ENCODE data around the gene ALOX12. TPM values are rescaled to one million over a fixed set of nuclear protein-coding genes. Genes with fewer than 3 reads are reported as not detected.
A peak's percentile ranks its signal among the peaks of the same experiment; 100 is the strongest.
"Not testable (repeated sequence)": the region's sequence is repeated elsewhere in the genome, so short reads cannot be mapped to it uniquely, and the experiment has no call there.

ALOX12 gene, protein sequence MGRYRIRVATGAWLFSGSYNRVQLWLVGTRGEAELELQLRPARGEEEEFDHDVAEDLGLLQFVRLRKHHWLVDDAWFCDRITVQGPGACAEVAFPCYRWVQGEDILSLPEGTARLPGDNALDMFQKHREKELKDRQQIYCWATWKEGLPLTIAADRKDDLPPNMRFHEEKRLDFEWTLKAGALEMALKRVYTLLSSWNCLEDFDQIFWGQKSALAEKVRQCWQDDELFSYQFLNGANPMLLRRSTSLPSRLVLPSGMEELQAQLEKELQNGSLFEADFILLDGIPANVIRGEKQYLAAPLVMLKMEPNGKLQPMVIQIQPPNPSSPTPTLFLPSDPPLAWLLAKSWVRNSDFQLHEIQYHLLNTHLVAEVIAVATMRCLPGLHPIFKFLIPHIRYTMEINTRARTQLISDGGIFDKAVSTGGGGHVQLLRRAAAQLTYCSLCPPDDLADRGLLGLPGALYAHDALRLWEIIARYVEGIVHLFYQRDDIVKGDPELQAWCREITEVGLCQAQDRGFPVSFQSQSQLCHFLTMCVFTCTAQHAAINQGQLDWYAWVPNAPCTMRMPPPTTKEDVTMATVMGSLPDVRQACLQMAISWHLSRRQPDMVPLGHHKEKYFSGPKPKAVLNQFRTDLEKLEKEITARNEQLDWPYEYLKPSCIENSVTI
- polyA plus RNA-seq (2011; rRNA removed), result not detected in 2 replicates
- polyA minus RNA-seq (2011; rRNA and poly(A)+ RNA removed), result not detected in 2 replicates

DNA sequence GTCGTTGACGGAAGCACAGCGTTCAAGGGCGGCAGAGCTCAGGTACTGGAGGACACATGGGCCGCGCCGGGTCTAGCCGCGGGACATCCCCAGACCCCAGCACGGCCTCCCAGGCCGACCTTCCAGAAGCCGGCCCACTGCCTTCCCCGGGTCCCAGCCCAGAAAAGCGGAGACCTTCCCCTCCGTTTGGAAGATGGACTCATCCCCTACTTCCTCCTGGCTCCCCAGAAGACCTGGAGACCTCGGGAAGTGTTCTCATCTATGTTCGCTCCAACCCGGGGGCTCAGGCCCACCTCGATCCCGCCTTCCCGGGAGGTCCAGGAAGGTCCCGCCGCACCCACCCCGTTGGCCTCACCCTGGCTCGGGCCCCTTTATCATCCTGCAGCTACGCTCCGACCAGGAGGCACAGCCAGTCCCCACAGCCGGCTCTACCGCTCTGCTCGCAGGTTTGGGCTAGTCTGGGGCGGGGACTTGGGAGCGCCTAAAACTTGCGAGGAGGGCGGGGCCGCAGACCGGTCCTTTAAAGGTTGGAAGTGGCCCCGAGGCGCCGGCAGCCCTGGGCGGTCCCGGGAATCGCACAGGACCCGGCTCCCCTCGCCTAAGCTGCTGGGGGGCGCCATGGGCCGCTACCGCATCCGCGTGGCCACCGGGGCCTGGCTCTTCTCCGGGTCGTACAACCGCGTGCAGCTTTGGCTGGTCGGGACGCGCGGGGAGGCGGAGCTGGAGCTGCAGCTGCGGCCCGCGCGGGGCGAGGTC lies at the start of gene ALOX12:
Gene ALOX12 (plus strand): TSS at position 550 of the 756 bp plus-strand sequence. CDS start 69 bp downstream, at position 619.
- Histone ChIP-seq H3K4me3 (ENCODE audit: low read depth, low read length) (peak within 1 kb of the TSS; percentile 16), H3K36me3 (ENCODE audit: control insufficient read depth, insufficient read depth, low read length) (peaks cover 12% of the 10 kb centered on the region), H3K27me3 (ENCODE audit: control insufficient read depth, insufficient read depth, low read length) (no peaks in the 10 kb centered on the region)
- CTCF ChIA-PET, result interaction anchor here (0.8 to 4.4 kb wide), 6 partner anchors 8 to 330 kb away, joined by 3 to 26 read pairs (median 5); no protein-coding TSS in a partner anchor
- POLR2A ChIA-PET, result no interaction called here
- no peak for DNase-seq (ENCODE audit: low read depth)
- TF ChIP-seq, protein P1, sequence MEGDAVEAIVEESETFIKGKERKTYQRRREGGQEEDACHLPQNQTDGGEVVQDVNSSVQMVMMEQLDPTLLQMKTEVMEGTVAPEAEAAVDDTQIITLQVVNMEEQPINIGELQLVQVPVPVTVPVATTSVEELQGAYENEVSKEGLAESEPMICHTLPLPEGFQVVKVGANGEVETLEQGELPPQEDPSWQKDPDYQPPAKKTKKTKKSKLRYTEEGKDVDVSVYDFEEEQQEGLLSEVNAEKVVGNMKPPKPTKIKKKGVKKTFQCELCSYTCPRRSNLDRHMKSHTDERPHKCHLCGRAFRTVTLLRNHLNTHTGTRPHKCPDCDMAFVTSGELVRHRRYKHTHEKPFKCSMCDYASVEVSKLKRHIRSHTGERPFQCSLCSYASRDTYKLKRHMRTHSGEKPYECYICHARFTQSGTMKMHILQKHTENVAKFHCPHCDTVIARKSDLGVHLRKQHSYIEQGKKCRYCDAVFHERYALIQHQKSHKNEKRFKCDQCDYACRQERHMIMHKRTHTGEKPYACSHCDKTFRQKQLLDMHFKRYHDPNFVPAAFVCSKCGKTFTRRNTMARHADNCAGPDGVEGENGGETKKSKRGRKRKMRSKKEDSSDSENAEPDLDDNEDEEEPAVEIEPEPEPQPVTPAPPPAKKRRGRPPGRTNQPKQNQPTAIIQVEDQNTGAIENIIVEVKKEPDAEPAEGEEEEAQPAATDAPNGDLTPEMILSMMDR (IDR thresholded peaks at IDR 0.05; ENCODE audit: insufficient read depth, low read depth, low read length), result no peak

DNA sequence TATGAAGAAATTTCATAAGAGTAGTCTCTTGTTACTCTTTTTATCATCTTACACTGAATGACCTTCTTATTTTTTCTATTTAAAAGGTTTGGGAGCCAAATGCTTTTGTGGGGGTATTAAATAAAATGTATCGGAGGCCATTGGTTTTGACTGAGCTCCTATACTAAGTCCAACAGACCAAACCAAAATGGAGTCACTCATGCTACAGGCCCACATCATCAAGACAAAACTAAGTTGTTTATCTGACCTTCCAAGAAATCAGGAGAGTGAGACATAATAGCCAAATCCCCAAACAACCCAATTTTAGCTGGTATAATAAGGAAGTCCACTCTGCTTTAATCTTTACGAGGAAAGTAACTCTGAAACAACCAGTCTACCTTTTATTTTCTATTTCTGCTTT lies 48.1 kb upstream of the ALOX12 start:
- DNase-seq (ENCODE audit: low read depth), result no peak
- Histone ChIP-seq H3K4me3 (ENCODE audit: low read depth, low read length) (no peak overlapping the region), H3K27me3 (ENCODE audit: control insufficient read depth, insufficient read depth, low read length) (no peaks in the 10 kb centered on the region), H3K36me3 (ENCODE audit: control insufficient read depth, insufficient read depth, low read length) (no peaks in the 10 kb centered on the region)
- TF ChIP-seq, protein P1 (IDR thresholded peaks at IDR 0.05; ENCODE audit: insufficient read depth, low read depth, low read length), result no peak
- ChIA-PET POLR2A (no interaction called here), CTCF (interaction anchor here (0.7 to 1.2 kb wide), 2 partner anchors 33 to 57 kb away, joined by 3 to 7 read pairs; no protein-coding TSS in a partner anchor)

DNA sequence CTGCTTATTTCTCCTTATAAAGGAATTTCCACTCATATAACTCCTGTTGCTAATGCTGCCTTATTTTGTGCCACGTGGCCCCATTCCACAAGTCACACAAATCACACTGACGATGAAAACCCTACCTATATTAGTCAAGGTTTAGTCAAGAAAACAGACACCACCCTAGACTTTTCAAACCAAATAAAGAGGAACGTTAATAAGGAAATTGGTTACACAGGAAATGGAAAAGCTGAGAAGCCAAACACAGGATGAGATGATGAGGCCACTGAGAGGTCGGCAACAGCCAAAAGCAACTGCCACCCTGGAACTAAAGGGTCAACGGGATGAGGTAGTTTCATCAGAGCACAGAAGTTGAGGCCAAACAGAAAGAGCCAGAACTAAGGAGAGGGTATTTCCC lies 47.3 kb upstream of the ALOX12 start:
- Histone ChIP-seq H3K36me3 (ENCODE audit: control insufficient read depth, insufficient read depth, low read length) (no peaks in the 10 kb centered on the region), H3K4me3 (ENCODE audit: low read depth, low read length) (no peak overlapping the region), H3K27me3 (ENCODE audit: control insufficient read depth, insufficient read depth, low read length) (no peaks in the 10 kb centered on the region)
- ChIA-PET POLR2A (no interaction called here), CTCF (interaction anchor here (0.6 to 1.1 kb wide), 3 partner anchors 27 to 41 kb away, joined by 3 to 4 read pairs (median 3); no protein-coding TSS in a partner anchor)
- TF ChIP-seq, protein P1 (IDR thresholded peaks at IDR 0.05; ENCODE audit: insufficient read depth, low read depth, low read length), result no peak
- no peak for DNase-seq (ENCODE audit: low read depth)

DNA sequence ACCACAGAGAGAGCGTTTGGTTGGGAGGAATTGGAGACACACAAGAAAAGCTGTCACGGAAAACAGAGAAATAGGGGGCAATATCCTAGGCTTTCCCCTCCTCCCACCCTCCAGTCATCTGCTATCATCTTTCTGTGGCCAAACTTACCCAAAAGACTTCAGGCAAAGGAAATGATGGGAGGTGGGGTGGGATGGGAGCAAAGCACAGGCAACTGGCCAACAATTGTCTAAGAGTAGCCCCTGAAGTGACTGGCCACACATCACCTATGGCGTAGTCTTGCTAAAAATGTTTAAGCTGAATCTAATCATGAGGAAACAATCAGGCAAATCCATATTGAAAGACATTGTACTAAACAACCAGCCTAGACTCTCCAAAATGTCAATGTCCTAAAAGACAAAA lies 46.9 kb upstream of the ALOX12 start:
- ChIA-PET CTCF (interaction anchor here (0.6 to 1.1 kb wide), 3 partner anchors 26 to 41 kb away, joined by 3 to 4 read pairs (median 3); no protein-coding TSS in a partner anchor), POLR2A (no interaction called here)
- no peak for DNase-seq (ENCODE audit: low read depth)
- H3K4me3 ChIP-seq (ENCODE audit: low read depth, low read length), result no peak overlapping the region
- H3K36me3 ChIP-seq (ENCODE audit: control insufficient read depth, insufficient read depth, low read length), result no peaks in the 10 kb centered on the region
- TF ChIP-seq, protein P1 (IDR thresholded peaks at IDR 0.05; ENCODE audit: insufficient read depth, low read depth, low read length), result no peak
- no peaks in the 10 kb centered on the region for H3K27me3 ChIP-seq (ENCODE audit: control insufficient read depth, insufficient read depth, low read length)

DNA sequence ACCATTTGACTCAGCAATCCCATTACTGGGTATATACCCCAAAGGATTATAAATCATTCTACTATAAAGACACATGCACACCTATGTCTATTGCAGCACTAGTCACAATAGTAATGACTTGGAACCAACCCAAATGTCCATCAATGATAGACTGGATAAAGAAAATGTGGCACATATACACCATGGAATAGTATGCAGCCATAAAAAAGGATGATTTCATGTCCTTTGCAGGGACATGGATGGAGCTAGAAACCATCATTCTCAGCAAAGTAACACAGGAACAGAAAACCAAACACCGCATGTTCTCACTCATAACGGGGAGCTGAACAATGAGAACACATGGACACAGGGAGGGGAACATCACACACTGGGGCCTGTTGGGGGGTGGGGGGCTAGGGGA lies 44.9 kb upstream of the ALOX12 start:
- H3K27me3 ChIP-seq (ENCODE audit: control insufficient read depth, insufficient read depth, low read length); DNase-seq (ENCODE audit: low read depth); POLR2A ChIA-PET; H3K4me3 ChIP-seq (ENCODE audit: low read depth, low read length); H3K36me3 ChIP-seq (ENCODE audit: control insufficient read depth, insufficient read depth, low read length): not testable (repeated sequence)
- CTCF ChIA-PET, result interaction anchor here (1.0 to 1.6 kb wide), 2 partner anchors 10 to 35 kb away, joined by 3 read pairs; no protein-coding TSS in a partner anchor

Data from BJ (cell line).